Peyer's patch (tissue), 4 donors: ENCODE measurements around the gene ACP4.

Experiments used
- CTCF ChIP-seq, 6 experiments: fragments of 450-650 bp in 4 of 6; fragments of 200-600 bp in 2 of 6; sonication (generic) in 1 of 6; IDR thresholded peaks; one replicate each; pipeline ENCODE4 v1.5.1; 2017 to 2019; ENCODE audit warnings: antibody characterized with exemption in 6 of 6, mild to moderate bottlenecking in 3 of 6, moderate library complexity in 1 of 6
- POLR2A ChIP-seq, 2 donors: fragments of 450-650 bp; IDR thresholded peaks; one replicate each; pipeline ENCODE4 v1.5.1; 2017; ENCODE audit warnings: antibody characterized with exemption in 2 of 2, mild to moderate bottlenecking in 2 of 2, moderate library complexity in 2 of 2

GRCh38 chr19:50836543-50837195 is 46.5 kb downstream of the ACP4 start:
- TF ChIP-seq CTCF (IDR thresholded peaks at IDR 0.05) = no peak
- TF ChIP-seq POLR2A (IDR thresholded peaks at IDR 0.05) = no peak
